ENCODE data around the gene C6orf89.

Gene C6orf89

DNA sequence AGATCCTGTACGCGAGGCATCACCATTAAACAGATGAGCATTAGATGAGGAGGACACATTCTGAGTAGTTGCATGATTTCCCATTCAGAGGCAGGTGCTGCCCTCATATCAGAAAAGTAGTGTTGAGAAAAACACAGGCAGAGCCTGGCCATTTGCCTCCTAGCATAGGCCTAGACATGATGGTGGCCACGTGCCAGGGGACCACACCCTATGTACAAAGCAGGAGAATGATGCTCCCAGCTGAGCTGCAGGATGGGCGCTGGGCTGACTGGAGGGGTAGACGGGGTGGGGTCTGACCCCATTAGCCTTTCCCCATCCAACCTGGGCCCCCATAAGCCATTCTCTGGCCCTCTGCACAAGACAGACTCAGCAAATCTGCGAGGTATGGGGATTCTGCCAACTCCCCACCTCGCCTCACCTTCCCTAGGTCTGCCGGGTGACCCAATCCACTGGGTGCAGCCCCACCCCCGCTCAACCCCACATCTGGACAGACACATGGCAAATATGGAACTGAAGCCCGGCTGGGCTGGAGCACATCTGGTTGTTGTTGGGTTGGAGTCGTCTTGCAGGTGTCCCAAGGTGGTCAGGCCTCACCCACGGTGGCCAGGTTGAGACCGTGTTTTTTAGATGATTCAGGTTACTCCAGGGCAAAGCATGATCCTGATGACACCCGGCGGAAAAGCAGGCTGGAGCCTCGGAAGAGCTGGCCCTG, 82.7 kb downstream of the C6orf89 start:
- DNase-seq (ENCODE audit: low read depth): no peak

DNA sequence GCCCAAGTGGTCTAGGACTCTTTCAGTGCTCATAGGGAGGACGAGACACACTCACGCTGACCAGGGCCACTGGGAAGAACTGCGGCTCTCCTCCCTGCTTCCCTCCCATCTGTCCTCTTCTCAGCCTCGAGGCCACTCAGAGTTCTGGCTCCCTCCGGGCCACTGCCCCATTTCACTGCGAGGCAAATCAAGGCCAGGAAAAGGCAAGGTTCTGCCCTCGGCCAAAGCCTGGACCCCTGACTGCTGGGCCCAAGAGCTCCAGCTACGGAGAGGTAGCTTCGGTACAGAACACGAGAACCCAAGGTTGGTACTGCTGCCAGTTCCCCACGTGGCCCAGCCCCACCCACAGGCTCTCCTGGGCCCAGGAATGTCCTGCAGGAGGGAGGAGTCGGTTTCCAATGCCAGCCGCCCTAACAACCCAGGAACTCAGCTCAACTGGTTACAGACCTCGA, 83.5 kb downstream of the C6orf89 start:
- no peak for DNase-seq (ENCODE audit: low read depth)

DNA sequence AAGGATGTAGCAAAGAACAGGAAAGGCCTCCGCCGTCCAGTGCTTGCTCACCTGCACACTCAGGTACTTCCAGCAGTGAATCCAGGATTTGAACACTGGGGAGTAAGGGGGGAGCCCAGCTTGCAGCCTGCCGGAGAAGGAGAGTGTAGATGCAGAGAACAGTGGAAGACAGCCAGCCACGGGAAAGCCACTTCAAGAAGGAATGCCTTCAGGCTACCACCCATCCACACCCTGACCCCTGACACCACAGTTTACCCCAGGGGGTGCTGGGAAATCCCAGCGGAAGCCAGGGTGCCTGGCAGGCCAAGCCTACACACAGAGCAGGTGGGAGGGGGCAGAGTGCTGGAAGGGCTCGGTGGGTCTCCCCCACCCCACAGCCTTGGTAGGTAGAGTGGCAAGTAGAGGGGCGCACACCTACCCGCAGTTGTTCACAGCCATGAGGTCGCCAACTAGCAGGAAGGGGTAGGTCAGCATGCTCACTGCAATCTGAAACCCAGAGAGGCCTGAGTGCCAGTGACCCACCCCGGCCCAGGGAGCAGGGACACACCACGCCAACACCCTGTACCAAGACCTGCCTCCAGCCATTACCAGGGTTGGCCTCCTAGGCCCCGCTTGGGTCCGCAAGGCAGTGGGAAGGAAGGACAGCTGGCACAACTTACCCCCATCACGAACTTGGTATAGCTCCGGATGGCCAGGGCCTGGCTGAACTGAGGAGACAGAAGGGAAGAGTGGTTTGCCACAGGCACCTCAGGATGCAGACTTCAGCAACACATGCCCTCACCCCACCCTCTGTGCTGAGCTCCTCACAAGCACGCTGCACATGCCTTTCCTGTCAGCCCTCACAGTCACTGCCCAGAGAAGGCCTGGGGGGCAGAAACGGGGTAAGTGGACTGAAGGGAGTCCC, 84.5 kb downstream of the C6orf89 start:
- DNase-seq (ENCODE audit: low read depth): no peak

DNA sequence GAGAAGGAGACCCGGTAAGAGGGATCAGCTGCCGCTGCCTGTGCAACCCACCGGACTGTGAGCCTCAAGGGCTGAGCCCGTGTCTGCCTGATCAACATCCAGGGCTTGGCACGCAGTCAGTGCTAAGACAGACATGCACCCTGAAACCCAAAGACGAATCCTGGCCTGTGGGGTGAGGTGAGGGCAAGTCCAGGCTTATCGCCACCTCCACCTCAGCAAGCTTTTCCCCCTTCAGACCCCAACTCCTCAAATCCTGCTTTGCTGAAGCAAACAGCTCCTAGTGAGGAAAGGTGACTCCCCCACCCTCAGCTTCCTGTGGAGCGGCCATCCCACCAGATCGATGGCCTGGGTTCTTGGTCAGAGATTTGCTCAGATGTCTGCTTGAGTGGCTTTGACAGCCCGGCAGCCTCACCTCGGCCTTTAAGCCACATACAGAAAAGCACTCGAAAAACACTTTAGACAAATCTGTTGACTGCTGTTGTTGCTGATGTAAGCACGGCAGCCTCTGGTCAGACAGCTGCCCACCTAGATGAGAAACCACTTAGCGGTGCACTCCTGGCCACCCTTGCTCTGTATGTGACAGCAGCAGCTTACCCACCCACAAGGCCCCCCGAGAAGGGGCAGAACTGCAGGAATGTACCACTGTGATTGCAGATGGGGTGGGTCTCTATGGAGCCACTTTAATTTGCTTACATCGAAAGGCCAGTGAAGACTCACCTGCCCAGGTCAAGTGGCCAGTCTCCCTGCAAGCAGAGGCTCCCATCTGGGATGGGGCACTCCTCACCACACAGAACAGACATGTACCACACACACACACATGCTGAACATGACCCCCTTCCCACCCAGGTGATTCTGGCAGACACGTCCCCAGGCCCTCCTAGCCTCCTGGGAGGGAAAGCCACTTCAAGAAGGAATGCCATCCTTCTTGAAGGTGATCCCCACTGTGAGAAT, 85.4 kb downstream of the C6orf89 start:
- DNase-seq (ENCODE audit: low read depth): no peak

DNA sequence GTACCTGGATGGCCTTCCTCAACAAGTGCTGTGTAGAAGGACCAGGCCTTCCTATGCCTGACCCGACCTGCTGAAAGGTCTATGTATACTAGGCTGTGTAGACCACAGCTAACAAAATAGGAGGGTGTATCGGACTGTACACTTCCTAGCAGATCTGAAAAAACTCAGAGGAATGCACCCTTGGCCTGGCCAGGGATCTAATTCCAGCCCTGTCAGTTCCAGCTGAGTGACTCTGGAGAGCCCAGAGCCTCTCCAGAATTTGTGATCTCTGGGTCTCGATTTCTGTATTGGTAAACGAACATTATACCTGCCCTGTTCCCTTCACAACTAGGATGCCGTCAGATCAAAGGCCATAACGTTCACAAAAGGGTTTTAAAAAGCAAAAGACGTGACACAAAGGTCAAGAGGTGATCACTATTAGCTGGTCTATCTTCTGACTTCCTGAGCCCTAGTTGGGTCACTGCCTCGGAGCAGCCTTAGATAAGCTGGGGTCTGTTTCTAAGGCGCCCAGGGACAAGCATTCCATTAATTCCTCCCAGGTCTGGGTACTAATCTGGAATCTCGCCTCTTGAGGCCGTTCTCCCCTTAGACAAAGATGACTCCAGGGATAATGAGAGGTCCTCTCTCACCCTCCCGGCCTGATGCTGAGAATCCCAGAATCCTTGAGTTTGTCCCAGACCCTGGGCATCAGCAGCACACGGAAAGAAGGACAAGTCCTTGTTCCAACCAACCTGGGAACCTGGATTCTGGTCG, 86.3 kb downstream of the C6orf89 start:
- no peak for DNase-seq (ENCODE audit: low read depth)

DNA sequence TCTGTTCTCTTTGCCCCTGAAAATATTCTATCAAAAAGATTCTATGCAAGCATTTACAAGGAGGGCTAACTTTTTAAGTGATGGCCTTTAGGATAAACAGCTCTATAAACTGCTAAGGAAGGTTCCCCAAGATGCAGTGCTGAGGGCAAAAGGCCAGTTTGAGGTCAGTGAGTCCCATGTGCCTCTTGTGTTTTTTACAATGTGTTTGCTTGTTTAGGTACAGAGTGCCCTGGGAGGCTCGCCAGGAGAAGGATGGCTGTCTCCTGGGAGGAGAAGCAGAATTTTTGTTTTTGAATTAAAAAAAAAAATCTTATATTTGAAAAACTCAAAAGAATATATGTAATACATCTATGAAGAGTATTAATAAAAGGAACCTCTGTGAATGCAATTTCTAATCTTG, 87.4 kb downstream of the C6orf89 start:
- DNase-seq (ENCODE audit: low read depth): no peak

DNA sequence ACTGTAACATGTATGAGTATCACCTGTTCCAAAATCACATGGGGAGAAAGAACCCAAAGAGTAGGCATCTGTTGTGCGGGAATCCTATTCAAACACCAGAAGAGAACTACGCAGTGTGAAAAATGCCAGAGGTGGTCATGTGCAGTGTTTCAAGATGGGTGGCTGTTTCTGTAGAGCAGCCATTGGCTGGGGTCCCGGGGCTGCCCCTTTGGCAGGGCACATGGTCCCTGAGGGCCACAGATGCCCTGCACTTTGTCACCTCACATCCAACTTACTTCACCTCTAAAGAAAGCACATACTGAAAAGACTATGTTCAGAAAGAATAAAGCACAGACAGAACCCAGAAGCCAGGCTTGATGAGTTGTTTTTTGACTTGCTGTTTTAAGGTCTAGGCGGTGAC, 87.9 kb downstream of the C6orf89 start:
- DNase-seq (ENCODE audit: low read depth): no peak

DNA sequence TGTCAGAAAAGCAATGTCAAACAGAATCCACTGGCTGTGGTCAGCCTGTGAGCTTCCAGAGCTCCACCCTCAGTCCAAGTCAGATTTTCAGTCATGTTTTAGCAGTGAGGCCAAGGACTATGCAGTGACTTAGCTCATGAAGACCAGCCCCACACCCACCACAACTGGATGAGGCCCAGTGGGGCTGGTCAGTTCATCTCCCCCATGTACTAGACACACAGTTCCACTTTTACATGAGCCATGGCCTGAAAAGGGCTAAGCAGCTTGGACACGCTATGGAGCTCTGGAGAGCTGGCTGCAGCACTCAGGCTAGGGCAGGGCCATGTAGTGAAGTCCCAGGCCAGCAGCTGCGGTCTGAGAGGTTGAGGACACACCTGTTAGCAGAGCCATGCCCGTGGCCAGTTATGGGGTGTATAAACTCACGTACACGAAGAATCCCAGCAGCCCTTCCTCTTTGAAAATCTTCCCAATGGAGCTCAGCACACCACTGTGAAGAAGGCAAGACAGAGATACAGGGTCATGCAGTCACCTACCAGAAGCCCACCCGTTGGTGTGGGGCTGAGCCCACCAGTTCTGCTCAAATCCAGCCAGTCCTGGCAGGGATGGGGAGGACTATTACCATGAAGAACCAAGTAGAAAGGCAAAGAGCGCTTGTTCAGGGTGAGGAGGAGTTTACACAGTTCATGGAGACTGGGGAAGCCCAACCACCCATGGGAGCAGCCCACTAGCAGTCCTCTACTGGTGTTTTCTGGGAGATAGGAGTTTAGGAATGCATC, 89.7 kb downstream of the C6orf89 start:
- no peak for DNase-seq (ENCODE audit: low read depth)

DNA sequence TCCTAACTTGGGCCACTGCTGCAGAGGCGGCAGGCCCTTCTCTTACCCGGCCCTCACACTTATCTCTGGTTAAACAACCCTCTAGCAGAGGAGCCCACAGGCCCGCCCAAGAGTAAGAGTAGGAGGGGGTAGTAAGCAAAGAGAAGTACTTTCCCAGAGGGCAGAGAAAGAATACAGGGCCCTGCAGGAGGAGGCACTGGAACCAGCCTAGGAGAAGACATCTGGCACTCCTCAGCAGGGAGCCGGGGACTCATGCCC, 90.2 kb downstream of the C6orf89 start:
- DNase-seq (ENCODE audit: low read depth): no peak

DNA sequence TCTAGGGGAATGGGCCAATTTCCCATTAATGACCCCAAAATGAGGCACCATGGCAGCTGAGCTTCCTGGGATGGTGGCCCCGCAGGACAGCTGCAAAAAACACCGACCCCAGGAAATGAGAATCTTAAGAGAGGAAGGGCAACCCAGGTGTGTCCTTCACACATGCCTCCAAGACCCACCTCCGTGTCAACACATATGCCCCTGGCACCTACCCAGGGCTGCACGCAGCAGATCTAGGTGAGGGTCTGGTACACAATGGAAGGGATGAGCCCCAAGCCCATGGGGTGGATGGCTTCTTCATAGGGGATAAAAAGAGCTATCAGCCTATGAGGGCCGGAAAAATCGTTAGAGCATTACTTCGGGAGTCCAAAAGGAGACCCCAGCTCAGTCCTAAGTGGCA, 90.8 kb downstream of the C6orf89 start:
- no peak for DNase-seq (ENCODE audit: low read depth)

DNA sequence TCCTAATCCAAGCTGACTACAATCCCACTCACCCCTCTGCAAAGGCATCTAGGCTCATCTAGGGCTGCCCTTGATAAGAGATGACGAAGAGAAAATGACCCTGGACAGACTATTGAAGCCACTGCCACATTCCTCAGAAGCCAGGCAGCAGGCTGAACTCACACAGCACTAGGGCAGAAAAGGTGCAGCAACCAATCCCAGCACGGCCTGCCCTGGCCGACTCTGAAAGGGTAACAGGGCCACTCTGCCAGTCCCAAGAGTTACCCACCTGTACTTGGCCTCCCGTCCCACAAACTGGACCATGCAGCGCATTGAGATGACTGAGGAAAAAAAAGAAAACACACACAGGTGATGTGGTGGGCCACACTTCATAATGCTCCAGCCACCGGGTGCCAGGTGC, 91.2 kb downstream of the C6orf89 start:
- no peak for DNase-seq (ENCODE audit: low read depth)

DNA sequence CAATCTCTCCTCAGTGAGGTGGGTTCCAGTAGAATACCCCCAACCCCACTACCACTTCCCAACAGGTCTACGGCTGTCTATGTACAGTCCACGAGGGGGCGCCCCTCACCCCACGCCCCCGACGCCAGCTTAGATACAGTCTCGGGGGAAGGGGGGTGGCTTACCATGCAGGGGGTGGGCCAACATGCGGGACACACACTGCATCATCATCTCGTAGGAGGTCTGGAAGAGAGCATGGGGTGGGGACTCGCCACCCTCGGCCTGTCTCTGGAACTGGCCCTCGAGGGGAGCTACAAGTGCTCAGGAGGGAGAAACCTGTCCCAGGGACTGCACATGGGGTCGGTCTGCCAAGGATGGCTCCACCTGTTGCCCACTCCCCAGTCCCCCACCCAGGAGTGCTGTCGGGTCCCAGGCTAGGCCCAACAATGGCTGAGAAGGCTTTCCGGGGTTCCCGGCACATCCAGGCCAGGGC, 91.8 kb downstream of the C6orf89 start:
- DNase-seq (ENCODE audit: low read depth): no peak
